NCI-H524 (cell line): ENCODE results near the gene CLCNKB.
"Not testable (repeated sequence)": the region's sequence is repeated elsewhere in the genome, so short reads cannot be mapped to it uniquely, and the experiment has no call there.

ENCODE experiments used
- DNase-seq, 2 experiments: peaks; one replicate each; lab custom pipeline; 2025; lab: John Stamatoyannopoulos, UW

The CLCNKB gene

DNA sequence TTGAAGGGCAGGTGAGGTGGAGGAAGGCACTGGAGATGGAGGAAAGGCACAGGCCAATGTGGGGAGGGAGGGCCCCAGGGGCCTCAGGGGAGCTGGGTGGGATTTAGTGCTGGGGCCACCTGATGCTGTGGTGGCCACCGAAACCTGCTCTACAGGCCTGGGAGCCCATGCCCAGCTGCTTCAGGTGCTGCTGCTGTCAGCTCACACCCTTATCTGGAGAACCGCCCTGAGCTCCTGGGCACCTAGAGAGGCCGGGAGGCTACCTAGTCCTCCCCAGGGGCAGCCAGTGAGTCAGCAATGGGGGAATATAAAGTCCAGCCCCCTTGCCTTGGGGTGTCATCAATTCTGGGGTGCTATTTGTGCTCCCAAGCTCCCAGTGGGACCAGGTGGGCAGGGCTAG lies 17.7 kb downstream of the CLCNKB start:
- no peak for DNase-seq

DNA sequence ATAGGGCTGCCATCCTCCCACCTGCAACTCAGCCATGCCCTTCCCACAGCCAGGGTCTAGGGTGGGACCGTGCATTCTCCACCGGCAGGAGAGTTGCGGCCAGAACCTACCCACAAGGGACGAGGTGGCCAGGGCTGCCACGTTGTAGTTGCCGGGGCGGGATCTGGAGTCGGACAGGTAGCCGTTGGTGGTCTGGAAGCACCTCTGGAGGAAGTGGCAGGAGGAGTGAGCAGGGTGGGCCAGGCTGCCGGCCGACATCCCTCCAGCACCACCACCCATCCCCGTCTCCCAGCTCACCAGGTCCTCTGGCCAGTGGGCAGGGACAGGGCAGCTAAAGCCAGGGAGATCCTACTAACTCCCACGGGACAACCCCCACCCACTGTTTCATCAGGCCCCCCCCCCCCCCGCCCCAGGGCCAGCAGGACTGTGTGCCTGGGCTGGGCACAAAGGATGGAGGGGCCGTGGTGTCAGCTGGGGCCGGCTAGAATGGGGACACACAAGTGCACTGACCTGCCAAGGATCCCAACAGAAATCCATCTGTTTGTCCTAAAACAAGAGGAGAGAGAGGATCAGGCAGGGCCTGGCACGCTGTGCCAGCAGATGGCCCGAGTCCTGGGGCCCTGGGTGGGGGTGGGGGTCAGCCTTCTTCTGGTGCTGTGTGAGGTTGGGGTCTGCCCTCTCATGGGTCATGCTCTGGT lies 18.6 kb downstream of the CLCNKB start:
- DNase-seq, result peak in 1 of 2 experiments; percentile 34

DNA sequence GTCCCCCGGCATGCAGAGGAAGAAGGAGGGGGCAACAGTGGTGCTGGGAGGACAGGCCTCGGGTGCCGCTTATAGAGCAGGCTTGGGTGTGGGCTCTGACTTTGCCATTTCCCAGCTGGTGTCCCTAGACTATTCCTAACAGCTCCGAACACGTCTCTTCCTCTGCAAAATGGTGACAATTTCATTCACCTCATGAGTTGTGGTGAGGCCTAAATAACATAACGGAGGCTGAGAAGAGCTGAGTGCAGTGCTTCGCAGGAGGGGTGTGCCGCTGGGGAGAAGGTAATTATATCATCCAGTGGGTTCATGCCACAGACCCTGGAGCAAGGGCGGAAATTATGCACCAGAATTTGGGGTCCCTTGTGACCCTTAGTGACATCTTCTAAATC lies 19.1 kb downstream of the CLCNKB start:
- not testable (repeated sequence) for DNase-seq

DNA sequence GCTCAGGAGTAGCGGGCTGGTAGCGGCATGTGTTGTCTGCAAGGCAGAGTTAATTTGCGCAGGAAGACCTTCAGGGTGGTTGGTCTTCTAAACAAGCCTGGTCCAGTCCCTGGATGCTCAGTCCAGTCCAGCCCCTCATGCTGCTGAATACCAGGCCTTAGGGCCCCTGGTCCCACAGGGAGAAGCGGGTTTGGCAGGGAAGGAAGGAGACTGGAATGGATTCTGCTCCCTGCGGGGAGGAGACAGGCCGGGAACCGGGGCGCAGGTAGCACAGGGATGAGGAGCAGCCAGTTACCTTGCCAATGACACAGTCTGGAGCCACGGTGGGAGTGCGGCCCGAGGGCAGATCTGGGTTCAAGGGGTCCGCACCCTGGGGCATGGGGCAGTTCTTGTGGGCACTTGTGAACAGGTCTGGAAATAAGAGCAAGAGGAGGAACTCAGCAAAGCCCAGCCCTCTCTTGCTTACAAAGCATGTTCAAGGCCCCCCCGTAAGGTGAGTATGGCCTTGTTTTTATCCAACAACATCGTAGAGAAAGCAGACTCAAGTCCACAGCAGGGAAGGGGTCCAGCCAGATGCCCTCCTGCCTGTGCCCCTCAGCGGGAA lies 19.7 kb downstream of the CLCNKB start:
- no peak for DNase-seq

DNA sequence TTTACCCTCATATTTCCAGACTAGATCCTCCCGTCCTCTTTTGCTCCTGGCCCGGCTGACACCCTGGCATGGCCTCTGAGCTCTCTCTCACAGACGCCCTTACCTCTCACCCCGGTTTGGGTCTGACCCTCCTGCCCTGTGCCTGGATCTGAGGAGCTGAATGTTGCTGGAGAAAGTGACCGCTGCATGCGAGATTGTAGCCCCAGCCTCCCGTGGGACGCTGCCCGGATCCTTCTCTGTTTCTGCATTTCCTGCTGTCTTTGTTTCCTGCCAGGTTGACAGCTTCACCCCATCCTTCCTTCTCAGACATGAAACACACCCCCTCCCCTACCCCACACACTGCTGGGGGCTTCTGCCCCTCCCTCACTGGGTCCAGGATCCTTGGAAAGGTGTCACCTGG lies 20.3 kb downstream of the CLCNKB start:
- DNase-seq, result no peak

DNA sequence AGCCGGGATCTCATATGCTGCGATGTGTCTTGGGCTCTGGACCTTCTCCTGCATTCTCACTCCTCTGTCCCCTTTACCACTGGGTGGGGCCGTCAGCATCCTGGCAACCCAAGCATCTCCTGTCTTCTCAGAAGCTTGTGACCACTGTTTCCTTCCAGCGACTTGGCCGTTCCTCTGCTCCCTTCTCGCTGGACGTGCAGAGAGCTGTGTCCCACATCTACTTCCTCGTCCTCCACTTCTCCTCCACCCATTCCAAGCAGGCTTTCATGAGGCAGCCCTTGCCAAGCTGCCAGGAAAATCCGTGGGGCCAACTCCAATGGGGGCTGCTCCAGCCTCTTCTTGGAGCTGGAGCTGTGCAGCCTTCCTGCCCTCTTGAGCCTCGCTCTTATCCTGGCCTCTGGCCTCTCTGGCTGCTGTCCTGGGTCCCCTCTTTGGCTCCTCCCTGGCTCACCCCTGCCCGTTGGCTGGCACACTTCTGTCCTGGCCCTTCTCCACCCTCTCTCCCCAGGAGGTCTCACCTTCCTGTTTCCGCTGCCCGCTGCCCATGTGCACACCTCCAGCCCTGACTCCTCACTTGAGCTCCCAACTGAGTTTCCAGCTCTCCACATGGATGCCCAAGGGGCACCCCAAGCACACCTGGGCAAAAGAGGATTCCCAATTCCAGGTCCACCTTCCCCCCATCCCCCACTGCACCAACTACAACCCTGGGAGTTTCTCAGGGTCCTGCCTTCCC lies 21.1 kb downstream of the CLCNKB start:
- DNase-seq, result no peak

DNA sequence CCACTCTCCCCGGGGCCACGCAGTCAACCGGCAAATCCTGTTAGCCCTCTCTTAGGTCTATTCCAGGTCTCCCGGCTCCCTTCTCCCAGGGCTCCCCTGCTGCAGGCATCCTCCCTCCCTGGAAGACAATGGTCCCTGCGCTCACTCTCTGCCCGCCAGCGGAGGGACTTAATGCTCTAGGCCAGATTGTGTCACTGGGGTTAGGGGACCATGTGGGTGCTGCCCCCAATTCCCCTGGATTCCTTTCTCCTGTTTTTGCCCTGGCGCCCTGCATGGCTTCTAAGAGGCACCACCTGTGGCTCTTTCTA lies 21.6 kb downstream of the CLCNKB start:
- no peak for DNase-seq

DNA sequence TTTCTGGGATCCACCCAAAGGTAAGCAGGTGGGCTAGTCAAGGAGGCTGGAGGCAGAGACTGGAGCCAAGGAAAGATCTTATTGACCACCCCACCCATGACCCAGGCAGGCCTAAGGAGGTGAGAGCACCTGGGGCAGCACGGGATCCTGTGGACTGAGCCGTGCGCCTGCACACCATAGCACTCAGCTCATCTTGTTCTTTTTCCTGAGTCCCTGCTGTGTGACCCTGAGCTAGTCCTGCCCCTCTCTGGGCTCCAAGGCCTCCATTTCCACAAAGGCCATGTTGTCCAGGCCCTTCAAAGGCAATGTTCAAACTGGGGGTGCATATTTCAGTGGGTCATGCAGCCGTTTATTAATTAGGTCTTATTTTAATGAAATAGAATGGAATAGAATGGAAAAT lies 22.7 kb downstream of the CLCNKB start:
- DNase-seq, result no peak

DNA sequence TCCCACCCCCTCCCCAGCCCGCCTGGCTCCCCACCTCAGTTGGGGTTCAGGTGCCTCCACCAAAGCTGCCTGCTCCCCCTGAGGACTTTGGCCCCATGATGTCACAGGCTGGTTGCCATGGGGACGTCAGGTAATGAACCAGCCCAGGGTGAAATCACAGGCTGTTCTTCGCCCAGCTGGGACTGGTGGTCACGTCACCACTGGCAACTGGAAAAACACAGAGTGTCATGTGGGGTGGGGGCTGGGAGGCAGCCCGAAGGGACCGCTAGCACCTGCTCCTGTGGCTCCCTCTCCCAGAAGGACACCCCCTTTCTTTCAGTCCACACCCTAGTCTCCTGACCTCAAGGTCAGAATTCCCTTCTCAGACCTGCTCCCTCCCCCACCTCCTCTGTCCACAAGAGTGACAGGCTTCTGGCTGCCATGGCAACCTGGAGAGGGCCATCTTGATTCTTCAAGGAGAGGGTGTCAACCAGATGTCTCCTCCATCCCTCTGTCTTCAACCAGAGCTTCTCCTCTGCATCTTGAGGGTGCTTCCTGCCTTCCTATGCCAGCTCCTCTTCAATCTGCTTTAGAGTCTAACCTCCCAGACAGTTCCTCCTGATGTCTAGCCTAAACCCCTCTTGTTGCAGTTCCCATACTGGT lies 23.7 kb downstream of the CLCNKB start:
- peak; percentile 77 to 89 for DNase-seq

DNA sequence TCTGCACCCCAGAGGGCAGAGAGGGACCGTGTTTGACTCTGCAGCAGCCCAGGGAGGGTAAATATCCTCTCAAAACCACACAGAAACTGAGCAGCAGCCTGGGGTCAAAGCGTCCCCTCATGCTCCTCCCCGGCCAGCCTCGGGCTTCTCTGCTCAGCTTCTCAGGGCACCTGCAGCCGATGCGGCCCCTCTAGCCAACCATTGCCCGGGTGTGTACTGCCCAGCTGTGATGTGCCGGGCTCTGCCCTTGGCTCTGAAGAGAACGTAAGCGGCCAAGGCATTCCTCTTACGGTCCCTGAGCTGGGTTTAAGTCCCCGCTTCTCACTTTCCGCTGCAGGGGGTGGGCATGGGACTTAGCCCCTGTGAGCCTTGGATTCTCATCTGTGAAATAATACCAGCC lies 24.4 kb downstream of the CLCNKB start:
- DNase-seq, result no peak

DNA sequence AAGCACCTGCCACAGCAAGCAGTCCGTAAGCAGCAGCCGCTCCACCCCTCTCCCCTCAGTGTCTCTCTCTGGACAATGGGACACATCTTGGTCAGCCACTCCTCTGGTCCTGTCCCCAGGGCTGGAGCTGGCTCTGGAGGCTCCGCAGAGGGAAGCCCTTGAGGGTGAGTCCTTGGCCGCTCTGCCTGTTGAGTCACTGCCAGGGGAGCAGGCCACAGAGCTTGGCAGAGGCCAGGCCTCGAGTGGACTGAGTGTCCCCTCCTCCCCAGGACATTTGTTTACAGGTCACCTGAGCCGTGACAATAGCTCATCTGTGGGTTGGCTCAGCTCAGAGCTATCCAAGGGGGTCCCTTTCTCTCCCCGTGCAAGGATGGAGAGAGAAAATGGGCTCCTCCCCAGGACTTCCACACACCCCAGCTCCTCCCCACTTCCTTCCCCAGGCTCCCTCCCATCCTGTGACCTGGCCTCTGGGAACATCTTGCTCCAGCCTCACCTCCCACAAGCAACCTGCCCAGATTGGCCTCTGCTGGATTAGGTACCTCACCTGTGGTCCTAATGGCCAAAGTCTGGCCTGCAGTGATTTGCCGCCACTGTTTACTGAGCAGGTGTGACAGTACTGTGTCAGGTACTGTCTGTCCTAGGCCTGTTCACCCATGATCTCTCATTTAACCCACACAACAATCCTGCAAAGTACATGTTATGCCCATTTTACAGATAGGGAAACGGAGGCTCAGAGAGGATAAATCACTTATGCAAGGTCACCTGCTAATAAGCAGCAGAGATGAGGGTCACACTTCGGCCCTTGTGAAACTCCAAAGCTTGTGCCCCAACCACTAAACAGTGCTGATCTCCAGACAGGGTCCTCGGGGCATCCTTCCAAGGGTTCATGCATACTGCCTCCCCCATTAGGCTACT lies 25.0 kb downstream of the CLCNKB start:
- DNase-seq, result no peak

DNA sequence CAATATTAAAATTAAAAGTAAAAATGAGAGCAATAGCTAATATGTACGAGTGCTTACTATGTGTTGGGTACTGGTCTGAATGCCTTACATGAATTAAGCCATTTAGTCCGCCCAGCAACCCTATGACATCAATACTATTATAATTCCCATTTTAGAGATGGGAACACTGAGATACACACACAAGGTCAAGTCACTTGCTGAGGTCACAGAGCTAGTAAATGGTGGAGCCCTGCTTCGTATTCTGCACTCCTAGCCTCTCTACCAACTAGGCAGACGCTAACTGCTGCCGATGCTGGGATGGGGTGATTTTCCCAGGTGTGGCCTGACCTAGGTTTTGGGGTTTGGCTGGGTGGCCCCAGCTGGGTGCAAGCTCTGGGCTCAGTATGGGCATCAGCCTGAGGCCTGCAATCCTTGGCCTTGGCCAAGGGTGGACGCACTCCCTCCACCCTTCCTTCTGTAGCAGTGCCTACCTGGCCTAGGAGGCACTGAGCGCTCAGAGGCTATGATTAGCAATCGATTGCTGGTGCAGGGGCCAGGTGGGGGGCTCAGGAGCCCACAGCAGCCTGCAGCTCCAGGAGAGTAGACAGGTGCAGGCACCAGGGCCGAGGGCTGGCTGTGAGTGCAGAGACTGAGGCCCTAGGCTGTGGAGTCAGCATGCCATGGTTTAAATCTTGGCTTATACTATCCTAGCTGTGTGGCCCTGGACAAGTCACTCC lies 27.2 kb downstream of the CLCNKB start:
- no peak for DNase-seq

DNA sequence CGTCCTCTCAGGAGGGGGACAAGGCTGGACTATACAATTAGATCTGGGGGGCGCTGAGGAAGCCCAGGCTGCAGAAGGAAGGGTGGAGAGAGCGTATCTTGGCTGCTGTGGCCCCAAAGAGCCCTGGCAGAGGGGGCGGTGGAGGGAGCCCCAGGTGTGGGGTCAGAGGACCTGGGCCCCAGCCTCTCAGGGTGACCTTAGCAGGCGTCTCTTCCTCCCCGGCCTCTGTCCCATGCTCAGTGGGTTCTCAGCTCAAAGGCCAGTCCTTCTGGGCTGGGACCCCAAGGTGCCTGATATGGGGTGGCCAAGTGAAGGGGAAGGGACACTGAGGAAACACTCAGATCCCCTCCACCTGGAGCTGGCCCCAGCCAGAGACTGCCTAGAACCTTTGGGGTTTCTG lies 28.0 kb downstream of the CLCNKB start:
- no peak for DNase-seq

DNA sequence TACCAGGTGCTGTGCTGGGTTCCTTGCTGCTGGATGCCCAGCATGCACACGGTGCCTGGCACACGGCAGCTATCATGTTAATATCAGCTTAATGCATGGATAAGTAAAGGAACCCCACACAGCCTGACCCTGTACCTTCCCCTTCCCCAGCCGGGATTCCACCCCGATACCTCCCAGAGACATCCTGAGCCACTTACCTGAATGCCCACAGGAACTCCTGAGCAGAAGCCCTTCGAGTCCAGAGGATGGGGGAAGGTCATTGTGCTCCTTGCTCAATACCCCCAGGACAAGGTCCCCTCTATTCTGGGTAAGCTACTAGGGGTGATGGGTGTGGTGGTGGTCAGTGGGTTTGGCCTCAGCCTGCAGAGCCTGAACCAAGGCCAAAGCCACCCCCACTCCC lies 28.5 kb downstream of the CLCNKB start:
- no peak for DNase-seq

DNA sequence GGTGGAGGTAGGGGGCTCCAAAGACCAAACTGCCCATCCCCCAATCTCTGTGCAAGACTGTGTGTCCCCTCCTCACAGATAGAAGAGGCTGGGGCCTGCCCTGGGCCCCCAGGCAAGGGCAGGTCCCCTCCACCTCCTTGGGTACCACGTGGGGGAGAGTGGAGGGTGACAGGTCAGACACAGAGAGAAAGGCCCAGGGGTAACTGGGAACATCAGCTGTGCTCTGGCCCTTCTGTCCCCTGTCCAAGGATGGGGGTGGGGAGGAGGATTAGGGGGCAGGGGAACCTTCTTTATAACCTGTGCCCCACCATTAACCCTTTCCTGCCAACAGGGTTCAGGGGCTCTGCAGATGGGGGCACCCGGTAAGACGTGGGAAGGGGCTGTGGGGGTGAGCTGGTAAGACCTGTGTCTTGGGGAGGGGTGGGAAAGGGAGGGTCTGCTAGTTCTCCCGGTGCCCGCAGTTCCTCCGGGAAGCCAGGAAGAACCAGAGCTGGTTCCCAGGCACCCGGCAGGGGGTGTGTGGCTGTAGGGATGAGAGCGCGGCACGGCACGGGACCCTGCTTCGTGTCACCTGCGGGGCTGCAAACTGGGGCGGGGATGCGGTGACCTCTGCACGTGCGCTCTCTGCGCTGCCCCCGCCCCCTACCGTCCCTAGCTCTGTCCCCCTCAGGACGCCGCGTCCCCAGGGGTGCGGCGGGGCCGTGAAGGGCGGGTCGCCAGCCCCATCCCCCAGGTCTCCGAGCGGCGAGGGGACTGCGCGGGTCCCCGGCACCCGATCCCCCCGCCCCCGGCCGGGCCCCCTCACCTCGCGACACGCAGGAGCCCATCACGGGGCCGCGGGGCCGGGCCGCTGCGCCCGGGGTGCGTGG lies 29.3 kb downstream of the CLCNKB start:
- DNase-seq, result peak in 1 of 2 experiments; percentile 24

DNA sequence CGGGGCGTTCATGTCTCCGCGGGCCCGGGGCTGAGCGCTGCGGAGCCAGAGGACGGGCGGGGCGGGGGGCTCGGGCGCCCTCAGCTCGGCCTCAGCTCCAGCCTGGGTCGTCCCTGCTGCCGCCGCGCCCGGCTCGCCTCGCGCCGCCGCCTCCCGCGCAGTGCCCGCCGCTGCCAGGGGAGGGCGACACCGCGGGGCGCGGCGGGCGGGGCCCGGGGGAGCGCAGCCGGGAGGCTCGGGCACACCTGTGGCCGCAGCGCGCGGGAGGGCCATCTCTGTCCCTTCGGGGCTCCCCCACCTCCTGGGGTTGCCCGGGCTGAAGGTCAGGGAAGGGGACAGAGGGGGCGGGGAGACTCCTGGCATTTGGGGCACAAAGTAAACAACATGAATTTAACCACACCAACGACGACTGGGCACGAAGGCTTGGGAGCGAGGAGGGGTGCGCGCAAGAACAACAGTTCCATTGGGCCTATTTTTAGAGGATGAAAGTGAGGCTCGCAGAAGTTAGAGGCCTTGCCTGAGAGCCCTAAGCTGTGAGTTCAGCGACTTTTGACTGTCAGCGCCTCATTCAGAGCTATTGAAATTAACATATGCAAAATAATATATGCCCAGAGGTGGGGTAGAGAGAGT lies 30.0 kb downstream of the CLCNKB start, which contains the start of gene FAM131C:
FAM131C (minus strand) TSS at position 162 of the 630 bp plus-strand sequence. CDS start 209 bp downstream, outside the sequence.
- DNase-seq, result peak in 1 of 2 experiments; percentile 29

DNA sequence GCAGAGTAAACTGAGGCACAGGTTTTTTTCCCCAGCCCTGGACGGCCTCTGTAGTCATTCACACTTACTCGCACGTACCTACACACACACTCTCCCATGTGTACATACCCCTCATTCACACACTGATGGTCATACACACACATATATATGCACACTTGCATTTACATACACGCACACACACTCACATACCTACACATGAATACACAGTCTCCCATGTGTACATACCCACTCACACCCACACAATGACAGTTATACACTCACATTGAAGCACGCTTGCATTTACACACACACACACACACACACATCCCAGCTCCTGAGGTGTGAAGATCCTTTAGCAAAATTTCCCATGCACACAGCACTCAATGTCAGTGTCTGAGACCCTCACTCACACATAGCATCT lies 30.6 kb downstream of the CLCNKB start:
- no peak for DNase-seq

DNA sequence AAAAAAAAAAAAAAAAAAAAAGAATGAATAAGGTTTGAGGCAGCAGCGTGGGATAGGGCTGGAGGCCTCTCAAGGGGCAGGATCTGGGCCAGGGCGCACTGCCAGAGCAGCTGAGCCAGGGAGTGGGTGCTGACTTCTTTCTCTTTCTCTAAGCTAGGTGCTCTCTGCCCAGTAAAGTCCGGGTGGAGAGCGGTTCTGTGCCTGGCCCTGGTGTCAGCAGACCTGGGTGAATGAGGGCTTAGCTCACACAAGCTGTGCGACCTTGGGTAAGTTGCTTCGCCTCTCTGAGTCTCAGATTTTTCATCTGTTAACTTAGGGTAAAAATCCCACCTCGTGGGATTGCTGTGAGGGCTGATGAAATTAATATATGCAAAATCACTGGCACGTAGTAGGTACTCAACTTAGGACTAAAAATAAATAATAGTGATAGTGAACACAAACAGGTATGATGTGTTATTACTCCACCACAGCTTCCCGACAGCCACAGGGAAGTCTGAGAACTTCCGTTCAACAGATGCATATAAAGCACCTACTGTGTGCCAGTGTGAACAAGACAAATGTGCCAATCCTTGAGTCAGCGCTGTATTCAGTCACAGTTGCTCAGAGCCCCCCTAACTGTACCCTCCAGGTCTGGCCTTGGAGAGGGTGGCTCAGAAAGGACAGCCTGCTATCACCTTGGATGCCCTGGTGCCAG lies 31.9 kb downstream of the CLCNKB start:
- DNase-seq, result no peak
